Ammon's horn (tissue), 1 donor: ENCODE data around the gene CHIT1.

Experiments
- DNase-seq: peaks from one replicate; pipeline ENCODE4 v3.0.0-alpha.2; 2016; ENCODE audit warnings: low spot score

Gene CHIT1

DNA sequence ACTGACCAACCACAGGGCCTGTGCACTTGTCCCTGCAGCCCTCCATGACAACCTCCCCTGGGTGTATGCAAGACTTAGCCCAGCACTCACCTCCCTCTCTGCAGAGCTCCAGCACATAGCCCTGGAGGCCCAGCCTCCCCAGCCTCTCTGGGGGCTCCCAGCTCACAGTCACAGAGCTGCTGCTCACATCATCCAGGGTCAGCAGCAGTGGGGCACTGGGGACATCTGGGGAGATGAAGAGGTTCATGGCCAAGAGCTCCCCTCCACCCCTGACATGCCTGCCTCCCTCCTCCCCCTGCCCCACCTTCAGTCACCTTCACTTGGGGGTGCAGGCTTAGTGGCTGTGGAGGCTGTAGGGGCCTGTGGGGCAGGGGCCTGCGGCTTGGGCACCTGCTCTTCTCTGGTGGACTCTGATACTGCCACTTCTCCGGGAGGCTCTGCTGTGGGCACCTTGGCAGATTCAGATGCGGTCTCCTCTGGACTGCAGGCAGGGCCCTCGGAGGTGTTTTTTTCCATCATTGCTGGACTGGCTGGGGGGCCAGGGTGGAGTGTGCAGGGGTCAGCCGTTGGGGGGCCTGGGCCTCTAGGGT lies 54.1 kb downstream of the CHIT1 start, which contains the start of gene MYBPH:
Gene MYBPH, minus strand, starts transcription at position 590 of the 590 bp plus-strand sequence. Its CDS starts 71 bp downstream, at position 519.
- DNase-seq: no peak

DNA sequence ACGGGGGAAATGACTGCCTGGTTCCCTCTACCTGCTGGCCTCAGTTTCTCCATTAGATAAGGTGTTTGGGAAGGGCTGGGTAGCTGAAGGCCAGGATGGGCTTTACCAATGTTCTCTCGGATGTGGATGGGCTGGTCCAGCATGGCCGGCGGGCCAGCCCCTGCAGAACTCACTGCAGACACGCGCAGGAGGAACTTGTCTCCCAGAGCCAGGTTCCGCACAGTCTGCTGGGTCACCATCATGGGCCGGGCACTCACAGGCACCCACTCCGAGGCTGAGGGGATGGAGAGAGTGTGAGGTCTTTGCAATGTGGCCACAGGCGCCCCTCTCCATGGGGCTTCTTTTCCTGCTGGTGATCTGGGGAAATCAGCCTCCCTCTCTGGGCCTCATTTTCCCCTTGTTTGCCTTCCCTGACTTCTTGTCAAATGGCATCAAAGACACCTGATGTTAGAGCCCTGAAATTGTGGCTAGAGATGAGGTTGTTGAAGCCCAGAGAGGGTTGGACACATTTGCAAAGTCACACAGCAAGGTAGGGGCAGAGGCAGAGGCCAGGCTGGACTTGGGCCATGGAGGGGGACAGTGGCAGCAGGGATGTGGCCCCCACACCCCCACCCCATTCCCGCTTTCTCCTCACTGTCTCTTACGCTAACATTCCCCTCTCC lies 55.0 kb downstream of the CHIT1 start:
- no peak for DNase-seq

DNA sequence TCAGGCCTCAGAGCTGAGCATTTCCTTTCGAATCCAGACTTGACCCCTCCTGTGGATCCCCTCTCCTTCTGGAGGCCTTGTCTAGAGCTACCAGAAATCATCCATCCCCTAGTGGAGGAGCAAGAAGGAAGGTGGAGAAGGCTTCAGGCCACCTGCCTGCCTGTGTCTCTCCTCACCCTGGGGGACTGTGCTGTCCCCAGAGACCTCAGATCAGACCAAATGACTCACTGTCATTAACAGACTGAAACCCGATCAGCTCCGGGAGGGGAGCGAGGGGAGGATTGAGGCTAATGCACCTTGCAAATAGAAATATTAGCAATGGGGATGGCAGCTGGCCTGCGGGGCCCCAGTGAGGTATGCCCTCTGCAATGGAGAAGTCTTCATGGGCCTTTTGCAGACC lies 55.9 kb downstream of the CHIT1 start:
- DNase-seq: no peak

DNA sequence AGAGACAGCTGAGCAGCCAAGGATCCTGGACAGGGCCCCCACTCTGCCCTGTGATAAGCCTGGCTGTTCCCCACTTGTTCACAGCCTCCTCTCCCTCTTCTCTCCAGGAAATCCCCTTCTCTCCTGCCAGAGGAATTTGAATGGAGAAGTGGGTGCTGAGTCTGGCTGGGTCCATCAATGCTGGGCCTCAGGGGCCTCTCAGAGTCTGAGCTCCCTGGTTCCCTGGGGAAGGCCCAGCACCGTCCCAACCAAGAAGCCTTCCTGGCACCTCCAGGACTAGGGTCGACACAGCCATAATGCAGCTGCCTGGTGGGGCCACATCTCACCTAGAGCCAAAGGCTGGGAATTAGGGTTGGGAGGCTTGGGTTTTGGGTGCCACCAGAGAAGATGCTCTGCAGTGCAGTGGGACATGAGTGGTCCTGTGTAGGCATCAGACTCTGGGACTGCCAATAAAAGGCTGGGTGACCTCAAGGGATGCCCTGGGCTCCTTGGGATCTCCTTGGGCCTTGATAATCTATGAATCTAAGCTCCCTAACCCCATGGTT lies 56.4 kb downstream of the CHIT1 start:
- DNase-seq: no peak

DNA sequence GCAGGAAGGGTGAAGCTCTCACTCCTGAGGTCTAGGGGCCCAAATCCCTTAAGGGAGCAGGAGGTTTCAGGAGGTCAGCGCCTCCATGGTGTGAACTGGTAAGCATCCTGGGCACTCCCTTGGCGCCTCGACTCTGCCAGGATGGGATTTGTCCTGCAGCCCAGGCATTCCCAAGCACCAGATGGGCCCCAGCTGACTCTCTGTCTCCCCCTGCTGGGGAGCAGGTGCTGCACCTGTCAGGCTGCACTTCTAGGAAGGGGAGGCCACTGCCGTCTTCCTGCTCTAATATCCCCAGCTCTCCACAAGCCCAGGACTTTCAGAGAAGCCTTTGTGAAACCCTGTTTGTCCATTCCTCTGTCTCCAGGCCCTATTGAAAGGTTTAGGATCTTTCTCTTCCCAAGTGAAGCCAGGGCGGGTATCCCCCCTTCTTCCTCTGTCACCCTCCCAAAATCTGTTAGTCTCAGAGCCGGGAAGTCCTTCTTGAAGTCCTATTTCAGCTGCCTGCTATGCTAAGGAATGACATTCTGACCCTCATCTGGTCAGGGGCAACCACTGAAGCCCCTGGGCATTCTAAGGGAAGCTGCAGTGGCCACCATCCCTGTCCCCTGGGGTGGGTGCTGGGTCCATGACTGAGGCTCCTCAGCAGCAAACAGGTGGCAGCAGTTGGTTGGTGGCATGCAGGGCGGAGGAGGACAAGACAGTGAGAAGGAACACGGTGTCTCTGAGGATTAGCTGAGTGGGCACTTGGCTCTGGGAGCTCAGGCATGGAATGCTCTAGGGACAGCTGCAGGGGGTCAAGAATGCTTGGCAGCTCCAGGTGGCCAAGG lies 57.1 kb downstream of the CHIT1 start:
- DNase-seq: peak; percentile 77

DNA sequence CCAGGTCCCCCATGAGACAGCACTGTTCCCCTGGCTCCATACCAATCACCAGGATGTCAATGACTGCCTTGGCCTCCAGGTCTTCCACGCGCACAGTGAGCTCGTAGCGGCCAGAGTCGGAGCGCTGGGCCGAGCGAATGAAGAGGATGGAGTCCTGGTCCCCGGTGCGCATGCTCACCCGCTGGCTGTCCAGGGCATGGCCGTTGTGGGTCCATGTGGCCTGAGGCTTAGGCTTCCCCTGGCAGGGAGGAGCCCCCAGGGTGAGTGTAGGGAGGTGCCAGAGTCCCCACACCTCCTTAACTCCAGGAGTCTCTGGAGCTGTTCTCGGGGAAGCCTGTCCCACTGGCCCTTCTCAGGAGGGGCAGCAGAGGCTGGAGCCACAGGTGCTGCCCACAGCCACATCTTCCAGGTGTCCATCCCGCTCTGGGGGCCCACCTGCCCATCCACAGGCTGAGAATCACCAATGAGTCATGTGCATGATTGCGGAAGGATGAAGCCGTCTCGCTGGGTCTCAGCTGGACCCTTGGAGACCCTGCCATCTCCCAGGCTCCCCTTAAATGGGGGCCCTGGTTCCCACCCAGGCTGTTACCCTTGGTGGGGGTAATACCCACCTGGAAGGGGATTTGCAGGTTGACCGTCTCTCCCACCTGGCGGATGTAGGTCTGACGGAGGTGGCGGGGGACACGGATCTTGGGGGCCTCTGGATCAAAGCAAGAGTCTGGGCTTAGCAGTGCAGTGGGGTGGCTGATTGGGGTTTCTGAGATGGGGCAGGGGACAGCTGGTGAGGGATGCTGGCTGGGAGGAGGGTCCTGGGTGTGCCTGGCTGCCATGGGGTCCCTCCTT lies 57.9 kb downstream of the CHIT1 start:
- DNase-seq: no peak

DNA sequence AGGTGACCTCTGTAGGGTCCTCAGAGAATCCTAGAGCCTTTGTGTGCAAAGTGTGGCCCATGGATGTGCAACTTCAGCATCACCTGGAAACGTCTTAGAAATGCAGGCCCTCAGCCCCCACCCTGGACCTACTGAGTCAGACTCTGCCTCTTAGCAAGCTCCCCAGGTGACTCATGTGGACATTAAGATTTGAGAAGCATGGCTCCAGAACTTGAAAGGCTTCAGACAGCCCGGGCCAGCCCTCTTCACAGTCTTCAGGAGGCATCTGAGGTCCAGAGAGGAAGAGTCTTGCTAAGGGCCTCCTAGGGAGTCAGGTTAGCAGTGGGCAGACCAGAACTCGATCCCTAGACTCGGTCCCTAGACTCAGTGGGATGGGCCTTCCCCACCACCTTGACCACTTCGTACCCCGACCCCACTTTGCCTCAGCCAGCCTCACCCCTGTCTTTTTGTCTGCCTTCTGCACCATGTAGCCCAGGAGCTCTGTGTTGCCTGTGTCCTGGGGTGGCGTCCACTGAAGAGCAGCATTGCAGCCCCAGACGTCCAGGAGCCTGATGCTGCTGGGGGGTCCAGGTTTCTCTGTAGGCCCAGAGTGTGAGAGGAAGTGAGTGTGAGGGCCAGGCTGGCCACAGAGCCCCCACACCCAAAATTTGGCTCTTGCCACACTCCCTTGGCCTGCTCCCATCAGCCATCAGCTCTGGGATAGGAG lies 58.7 kb downstream of the CHIT1 start:
- DNase-seq: no peak

DNA sequence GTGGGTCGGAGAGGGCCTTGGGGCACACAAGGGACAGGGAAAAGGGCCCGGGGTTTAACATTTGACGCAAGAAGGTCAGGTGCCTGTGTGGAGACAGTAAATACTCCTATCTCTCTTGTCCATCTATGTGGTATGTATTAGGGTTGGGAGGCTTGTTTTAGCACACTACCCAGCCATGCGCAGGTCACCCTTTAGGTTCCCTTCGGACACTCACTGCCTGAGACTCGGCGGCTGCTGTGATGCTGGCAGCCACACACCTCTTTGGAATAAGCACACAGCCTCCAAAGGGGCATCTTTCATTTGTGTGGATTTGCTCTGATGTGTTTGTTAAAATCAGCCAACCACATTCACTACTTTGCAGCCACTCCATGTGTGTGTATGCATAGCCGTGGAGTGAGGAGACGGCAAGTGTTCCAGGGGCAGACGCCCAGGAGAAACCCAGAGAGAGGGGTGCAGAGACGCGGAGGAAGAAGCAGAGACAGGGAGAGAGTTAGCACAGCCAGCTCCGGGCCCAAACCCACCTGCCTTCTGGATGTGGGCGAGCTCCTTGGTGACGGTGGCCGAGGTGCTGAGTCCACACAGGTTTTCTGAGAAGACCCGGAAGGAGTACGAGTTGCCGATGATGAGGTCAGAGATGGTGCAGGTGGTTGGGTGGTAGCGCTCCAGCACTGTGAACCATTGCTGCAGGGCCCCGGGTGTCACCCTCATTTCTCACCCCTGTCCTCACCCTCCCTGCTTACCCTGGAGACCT lies 59.5 kb downstream of the CHIT1 start:
- no peak for DNase-seq

DNA sequence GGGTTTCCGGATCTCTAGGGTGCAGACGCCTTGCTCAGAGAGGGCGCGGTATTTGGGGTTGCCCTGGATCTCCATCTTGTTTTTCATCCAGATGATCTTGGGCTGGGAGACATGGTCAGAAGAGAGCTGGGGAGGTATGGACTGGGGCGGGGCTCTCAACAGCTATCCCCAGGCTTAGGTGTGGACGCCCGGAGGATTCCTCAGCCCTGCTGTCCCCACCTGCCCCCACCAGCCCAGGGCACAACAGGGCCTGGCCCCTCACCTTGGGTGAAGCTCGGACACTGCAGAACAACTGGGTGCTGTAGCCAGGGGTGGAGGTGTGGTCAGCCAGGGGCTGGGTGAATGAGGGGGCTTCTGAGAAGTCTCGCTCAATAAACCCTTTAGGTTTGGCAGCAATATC lies 60.5 kb downstream of the CHIT1 start:
- no peak for DNase-seq

DNA sequence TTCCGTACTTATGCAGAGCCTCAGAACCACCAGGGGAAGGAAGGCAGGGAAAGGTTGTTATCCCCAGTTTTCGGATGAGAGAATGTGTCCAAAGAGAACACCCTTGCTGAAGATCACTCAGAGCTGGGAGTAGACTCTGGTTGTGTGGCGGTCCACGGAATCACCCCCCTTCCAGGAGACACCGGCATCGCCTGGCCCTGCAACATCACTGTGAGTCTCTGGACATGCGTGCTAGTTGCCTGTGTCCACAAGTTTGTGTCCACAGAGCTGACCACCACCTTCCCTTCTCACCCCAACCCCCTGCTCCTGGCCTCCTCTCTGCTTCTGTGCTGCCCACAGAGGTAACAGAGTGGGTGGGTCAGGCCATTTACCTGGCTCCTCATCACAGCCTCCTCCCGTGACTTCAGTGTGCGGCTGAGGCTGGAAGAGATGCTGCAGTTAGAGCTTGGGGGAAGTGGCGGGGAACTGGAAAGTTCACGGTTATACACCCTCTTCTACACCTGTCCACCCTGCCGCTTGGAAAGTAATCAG lies 61.2 kb downstream of the CHIT1 start:
- DNase-seq: no peak

DNA sequence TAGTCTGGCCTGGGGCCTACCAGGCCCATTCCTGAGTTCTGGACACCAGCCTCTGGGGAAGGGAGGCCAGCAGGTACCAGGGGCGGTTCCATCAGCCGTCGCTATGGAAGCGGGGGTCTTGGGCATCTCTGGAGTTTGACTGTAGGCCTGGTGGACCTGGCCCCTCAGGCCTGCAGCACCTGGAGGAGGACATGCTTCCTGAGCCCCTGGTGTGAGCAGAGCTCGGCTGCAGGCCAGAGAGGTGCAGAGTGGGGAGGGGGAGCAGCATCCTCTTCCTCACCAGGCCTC lies 61.6 kb downstream of the CHIT1 start:
- DNase-seq: no peak

DNA sequence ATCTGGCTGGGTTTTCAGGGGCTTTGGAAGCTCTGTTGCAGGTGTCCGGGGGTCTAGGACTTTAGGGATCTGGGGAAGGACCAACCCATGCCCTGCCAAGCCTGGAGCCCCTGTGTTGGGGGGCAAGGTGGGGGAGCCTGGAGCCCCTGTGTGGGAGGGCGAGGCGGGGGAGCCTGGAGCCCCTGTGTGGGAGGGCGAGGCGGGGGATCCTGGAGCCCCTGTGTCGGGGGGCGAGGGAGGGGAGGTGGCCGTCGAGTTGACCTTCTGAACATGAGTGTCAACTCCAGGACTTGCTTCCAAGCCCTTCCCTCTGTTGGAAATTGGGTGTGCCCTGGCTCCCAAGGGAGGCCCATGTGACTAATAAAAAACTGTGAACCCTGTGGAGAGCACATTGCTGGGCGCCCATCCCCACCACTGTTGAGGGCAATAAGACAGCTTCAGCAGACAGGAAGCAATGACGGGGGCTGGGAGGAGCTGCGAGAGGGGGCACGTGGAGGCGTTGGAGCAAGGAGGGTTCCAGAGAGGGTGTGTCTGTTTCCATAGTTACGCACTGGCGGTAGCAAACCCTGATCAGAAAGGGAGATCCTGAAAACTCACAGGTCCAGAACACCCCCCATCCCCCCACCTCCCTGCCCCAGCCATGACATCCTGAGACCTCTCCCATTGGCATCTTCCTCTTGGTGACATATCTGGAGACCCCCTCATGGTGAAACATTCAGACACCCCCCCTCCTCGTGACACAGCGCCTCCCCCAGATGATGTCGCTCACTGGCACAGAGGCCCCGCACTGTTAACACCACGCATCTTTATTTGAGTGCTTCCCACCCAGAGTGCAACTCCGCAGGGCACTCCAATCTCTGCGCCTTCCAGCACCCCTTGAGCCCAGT lies 62.2 kb downstream of the CHIT1 start:
- DNase-seq: no peak

DNA sequence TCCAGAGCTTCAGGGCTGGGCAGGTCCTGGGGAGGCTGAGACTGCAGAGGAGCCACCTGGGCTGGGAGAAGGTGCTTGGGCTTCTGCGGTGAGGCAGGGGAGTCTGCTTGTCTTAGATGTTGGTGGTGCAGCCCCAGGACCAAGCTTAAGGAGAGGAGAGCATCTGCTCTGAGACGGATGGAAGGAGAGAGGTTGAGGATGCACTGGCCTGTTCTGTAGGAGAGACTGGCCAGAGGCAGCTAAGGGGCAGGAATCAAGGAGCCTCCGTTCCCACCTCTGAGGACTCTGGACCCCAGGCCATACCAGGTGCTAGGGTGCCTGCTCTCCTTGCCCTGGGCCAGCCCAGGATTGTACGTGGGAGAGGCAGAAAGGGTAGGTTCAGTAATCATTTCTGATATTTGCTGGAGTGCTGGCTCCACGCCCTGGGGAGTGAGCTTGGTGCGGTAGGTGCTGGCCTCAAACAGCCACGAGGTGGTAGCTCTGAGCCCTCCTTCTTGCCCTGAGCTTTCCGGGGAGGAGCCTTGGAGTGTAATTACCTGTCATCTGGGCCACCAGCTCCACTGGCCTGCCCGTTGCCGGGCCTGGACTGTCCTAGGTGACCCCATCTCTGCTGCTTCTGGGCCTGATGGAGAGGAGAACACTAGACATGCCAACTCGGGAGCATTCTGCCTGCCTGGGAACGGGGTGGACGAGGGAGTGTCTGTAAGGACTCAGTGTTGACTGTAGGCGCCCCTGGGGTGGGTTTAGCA lies 63.1 kb downstream of the CHIT1 start:
- DNase-seq: no peak
